ENCODE measurements around the gene PAX7.

- no peak for TF ChIP-seq CTCF (IDR thresholded peaks at IDR 0.05)
- TF ChIP-seq POLR2A (IDR thresholded peaks at IDR 0.05), result no peak
These were observed 77.1 kb downstream of the PAX7 start for GRCh38 chr1:18707696-18708257.
